Measurements from ENCODE around the gene SLC26A11.

Gene SLC26A11

GRCh38 chr17:80228477-80228876, 8.2 kb downstream of the SLC26A11 start:
- peak overlapping the region; percentile 13; the same call in 1 of the 2 replicates for H3K27ac ChIP-seq
- ChIA-PET POLR2A (ENCODE audit: low non-redundant PET) (no interaction called here), CTCF (no interaction called here)
- no peak for DNase-seq (ENCODE audit: low spot score)
- no peak for TF ChIP-seq CTCF (conservative IDR thresholded peaks at IDR 0.05; ENCODE audit: low read depth)

GRCh38 chr17:80229011-80229410, 8.8 kb downstream of the SLC26A11 start:
- POLR2A ChIA-PET (ENCODE audit: low non-redundant PET) = interaction anchor here (0.7 kb wide), 1 partner anchor 477 kb away, joined by 3 read pairs; no protein-coding TSS in a partner anchor
- peak overlapping the region; percentile 13; the same call in 1 of the 2 replicates for H3K27ac ChIP-seq
- CTCF ChIA-PET = interaction anchor here (1.1 kb wide), 1 partner anchor 14 kb away, joined by 5 read pairs; no protein-coding TSS in a partner anchor
- no peak for DNase-seq (ENCODE audit: low spot score)
- no peak for TF ChIP-seq CTCF (conservative IDR thresholded peaks at IDR 0.05; ENCODE audit: low read depth)

- no peak for TF ChIP-seq CTCF (conservative IDR thresholded peaks at IDR 0.05; ENCODE audit: low read depth)
- ChIA-PET CTCF (interaction anchor here (0.7 kb wide), 1 partner anchor 205 kb away, joined by 3 read pairs; no protein-coding TSS in a partner anchor), POLR2A (ENCODE audit: low non-redundant PET) (no interaction called here)
- DNase-seq (ENCODE audit: low spot score) = no peak
- no peak overlapping the region for H3K27ac ChIP-seq
Measured at GRCh38 chr17:80232438-80232837, 12.2 kb downstream of the SLC26A11 start.

GRCh38 chr17:80233202-80233601, 13.0 kb downstream of the SLC26A11 start:
- no peak overlapping the region for H3K27ac ChIP-seq
- no peak for TF ChIP-seq CTCF (conservative IDR thresholded peaks at IDR 0.05; ENCODE audit: low read depth)
- no peak for DNase-seq (ENCODE audit: low spot score)
- CTCF ChIA-PET = interaction anchor here (0.7 kb wide), 1 partner anchor 204 kb away, joined by 3 read pairs; no protein-coding TSS in a partner anchor
- POLR2A ChIA-PET (ENCODE audit: low non-redundant PET) = no interaction called here

- no peak for DNase-seq (ENCODE audit: low spot score)
- H3K27ac ChIP-seq = no peak overlapping the region
- TF ChIP-seq CTCF (conservative IDR thresholded peaks at IDR 0.05; ENCODE audit: low read depth) = no peak
- ChIA-PET CTCF (interaction anchor here (0.5 kb wide), 1 partner anchor 1302 kb away, joined by 3 read pairs; no protein-coding TSS in a partner anchor), POLR2A (ENCODE audit: low non-redundant PET) (interaction anchor here (0.5 kb wide), 1 partner anchor 20 kb away, joined by 5 read pairs; no protein-coding TSS in a partner anchor)
Measured at GRCh38 chr17:80236911-80237310, 16.7 kb downstream of the SLC26A11 start.

GRCh38 chr17:80237386-80237785, 17.2 kb downstream of the SLC26A11 start:
- ChIA-PET POLR2A (ENCODE audit: low non-redundant PET) (interaction anchor here (0.5 kb wide), 1 partner anchor 19 kb away, joined by 5 read pairs; no protein-coding TSS in a partner anchor), CTCF (no interaction called here)
- no peak for TF ChIP-seq CTCF (conservative IDR thresholded peaks at IDR 0.05; ENCODE audit: low read depth)
- DNase-seq (ENCODE audit: low spot score) = no peak
- no peak overlapping the region for H3K27ac ChIP-seq

Data from RWPE1 (cell line).